ENCODE results near the gene CEPT1. TPM values are rescaled to one million over a fixed set of nuclear protein-coding genes. Genes with fewer than 3 reads are reported as not detected.

Gene CEPT1
- total RNA-seq, 4 donors from 2014 or later, result 30.3 to 37.8 (median 32.8) TPM

DNA sequence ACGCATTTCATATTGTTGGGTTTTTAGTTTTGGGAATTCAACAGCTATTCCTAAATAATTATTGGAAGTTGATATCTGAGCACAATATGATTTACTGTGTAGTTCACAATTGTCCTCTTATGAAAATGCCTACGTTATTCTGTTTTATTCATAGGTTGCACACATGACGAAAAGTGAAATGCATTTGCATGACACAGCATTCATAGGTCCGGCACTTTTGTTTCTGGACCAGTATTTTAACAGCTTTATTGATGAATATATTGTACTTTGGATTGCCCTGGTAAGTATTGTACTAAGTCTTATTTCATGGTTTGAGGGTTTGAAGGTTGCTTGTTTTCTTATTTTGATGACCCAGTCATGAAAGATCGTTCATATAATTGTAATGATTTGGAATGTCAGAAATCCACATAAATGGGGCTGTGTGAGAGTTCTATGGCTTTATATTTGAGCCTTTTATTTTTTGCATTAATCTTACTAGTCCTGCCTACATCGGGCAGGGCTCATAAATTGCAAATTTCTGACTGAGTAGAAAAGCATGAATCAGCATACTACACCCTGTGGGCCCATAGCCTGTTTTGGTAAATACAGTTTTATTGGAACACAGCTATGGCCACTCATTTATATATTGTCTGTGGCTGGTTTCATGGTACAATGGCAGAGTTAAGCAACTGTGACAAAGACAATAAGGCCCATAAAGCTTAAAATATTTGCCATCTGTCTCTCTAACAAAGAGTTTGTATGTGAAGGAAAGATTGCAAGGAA is 43.5 kb downstream of the CEPT1 start:
- no peaks in the 10 kb centered on the region for H3K9me3 ChIP-seq
- H3K27ac ChIP-seq, result no peak overlapping the region
- H3K4me3 ChIP-seq, result no peak overlapping the region
- peaks cover 0 to 73% (median 6%) of the 10 kb centered on the region in 3 donors for H3K36me3 ChIP-seq
- no peak for TF ChIP-seq EP300 (IDR thresholded peaks at IDR 0.05)
- TF ChIP-seq, protein P1, sequence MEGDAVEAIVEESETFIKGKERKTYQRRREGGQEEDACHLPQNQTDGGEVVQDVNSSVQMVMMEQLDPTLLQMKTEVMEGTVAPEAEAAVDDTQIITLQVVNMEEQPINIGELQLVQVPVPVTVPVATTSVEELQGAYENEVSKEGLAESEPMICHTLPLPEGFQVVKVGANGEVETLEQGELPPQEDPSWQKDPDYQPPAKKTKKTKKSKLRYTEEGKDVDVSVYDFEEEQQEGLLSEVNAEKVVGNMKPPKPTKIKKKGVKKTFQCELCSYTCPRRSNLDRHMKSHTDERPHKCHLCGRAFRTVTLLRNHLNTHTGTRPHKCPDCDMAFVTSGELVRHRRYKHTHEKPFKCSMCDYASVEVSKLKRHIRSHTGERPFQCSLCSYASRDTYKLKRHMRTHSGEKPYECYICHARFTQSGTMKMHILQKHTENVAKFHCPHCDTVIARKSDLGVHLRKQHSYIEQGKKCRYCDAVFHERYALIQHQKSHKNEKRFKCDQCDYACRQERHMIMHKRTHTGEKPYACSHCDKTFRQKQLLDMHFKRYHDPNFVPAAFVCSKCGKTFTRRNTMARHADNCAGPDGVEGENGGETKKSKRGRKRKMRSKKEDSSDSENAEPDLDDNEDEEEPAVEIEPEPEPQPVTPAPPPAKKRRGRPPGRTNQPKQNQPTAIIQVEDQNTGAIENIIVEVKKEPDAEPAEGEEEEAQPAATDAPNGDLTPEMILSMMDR (IDR thresholded peaks at IDR 0.05), result no peak
- TF ChIP-seq POLR2A (IDR thresholded peaks at IDR 0.05), result no peak
- 81 to 89% methylated on average over 6 of the region's 6 CpGs for WGBS, 2 donors
- DNase-seq (ENCODE audit: low spot score in 2 of 2), result no peak
- no peaks in the 10 kb centered on the region for H3K4me1 ChIP-seq
- H3K27me3 ChIP-seq, result no peaks in the 10 kb centered on the region

DNA sequence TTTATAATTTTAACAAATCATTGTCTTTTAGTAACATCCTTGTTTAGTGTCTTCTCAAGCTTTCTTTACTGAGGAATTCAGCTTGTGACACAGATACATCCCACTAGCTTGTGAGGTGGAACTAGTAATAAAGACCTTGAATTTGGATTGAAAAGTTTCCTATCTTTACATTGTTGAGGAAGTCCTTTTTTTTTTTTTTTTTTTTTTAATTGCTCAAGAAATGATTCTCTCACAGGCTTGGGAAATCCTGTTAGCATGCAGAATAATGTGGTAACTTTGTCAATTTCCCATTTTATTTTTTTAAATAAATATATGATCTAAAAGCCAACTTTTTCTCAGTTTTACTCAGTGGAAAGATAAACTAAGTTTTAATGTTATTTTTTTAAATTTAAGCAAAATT is 44.6 kb downstream of the CEPT1 start:
- H3K36me3 ChIP-seq, result peaks cover 0 to 76% (median 6%) of the 10 kb centered on the region in 3 donors
- H3K9me3 ChIP-seq, result no peaks in the 10 kb centered on the region
- DNase-seq (ENCODE audit: low spot score in 2 of 2), result no peak
- TF ChIP-seq, protein P1 (IDR thresholded peaks at IDR 0.05), result no peak
- no peak for TF ChIP-seq EP300 (IDR thresholded peaks at IDR 0.05)
- no peak overlapping the region for H3K27ac ChIP-seq
- no peaks in the 10 kb centered on the region for H3K4me1 ChIP-seq
- H3K4me3 ChIP-seq, result no peak overlapping the region
- H3K27me3 ChIP-seq, result no peaks in the 10 kb centered on the region

GRCh38 chr1:111190931-111191451 is 51.0 kb downstream of the CEPT1 start:
- H3K4me1 ChIP-seq, result peaks cover 0 to 49% (median 26%) of the 10 kb centered on the region in 4 donors
- H3K4me3 ChIP-seq, result no peak overlapping the region
- TF ChIP-seq, protein P1 (IDR thresholded peaks at IDR 0.05), result no peak
- peak in 1 of 2 donors; percentile 73 for TF ChIP-seq EP300 (IDR thresholded peaks at IDR 0.05)
- H3K27me3 ChIP-seq, result no peaks in the 10 kb centered on the region
- peak in 1 of 2 donors; percentile 41 for DNase-seq (ENCODE audit: low spot score in 2 of 2)
- peaks cover 0 to 37% (median 0%) of the 10 kb centered on the region in 3 donors for H3K36me3 ChIP-seq
- no peaks in the 10 kb centered on the region for H3K9me3 ChIP-seq
- WGBS, 2 donors, result 75 to 80% methylated on average over 2 of the region's 2 CpGs
- peak overlapping the region in 3 of 4 donors; percentile 34 to 71 (median 46) for H3K27ac ChIP-seq

DNA sequence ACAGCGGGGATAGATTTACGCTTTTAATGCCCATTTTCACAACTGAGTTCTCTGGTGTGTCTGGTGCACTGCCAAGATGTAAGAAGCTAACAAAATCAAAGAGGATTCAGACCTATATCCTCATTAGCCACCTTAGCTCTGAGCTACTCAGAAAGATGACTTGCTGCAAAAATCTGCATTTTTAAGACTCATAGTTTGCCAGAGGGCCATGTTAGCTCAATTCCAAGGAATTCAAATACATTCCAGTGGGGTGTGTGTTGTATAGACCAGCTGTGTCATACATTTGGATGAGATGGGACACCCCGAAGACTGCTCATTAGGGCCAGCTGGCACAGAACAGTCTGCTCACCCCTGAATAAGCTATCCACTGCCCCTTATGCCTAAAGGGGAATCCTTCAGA is 51.5 kb downstream of the CEPT1 start:
- Histone ChIP-seq H3K4me3 (no peak overlapping the region), H3K4me1 (peaks cover 0 to 49% (median 26%) of the 10 kb centered on the region in 4 donors), H3K9me3 (no peaks in the 10 kb centered on the region), H3K27me3 (no peaks in the 10 kb centered on the region), H3K36me3 (peaks cover 0 to 32% (median 0%) of the 10 kb centered on the region in 3 donors), H3K27ac (peak overlapping the region in 3 of 4 donors; percentile 34 to 71 (median 46))
- DNase-seq (ENCODE audit: low spot score in 2 of 2), result no peak
- WGBS, 2 donors, result 59 to 64% methylated on average over 3 of the region's 3 CpGs
- TF ChIP-seq EP300 (IDR thresholded peaks at IDR 0.05) (no peak), POLR2A (IDR thresholded peaks at IDR 0.05) (no peak)
- TF ChIP-seq, protein P1 (IDR thresholded peaks at IDR 0.05), result no peak

- H3K36me3 ChIP-seq, result peaks cover 0 to 26% (median 0%) of the 10 kb centered on the region in 3 donors
- WGBS, 2 donors, result 90 to 94% methylated on average over 5 of the region's 5 CpGs
- peak overlapping the region in 3 of 4 donors; percentile 46 to 71 (median 66) for H3K27ac ChIP-seq
These were observed 52.1 kb downstream of the CEPT1 start for GRCh38 chr1:111192074-111192473.

More at GRCh38 chr1:111192074-111192473, 52.1 kb downstream of the CEPT1 start:
- TF ChIP-seq EP300 (IDR thresholded peaks at IDR 0.05), result no peak
- no peak for TF ChIP-seq POLR2A (IDR thresholded peaks at IDR 0.05)
- TF ChIP-seq, protein P1 (IDR thresholded peaks at IDR 0.05), result no peak
- no peaks in the 10 kb centered on the region for H3K27me3 ChIP-seq
- no peak for DNase-seq (ENCODE audit: low spot score in 2 of 2)
- peaks cover 0 to 49% (median 26%) of the 10 kb centered on the region in 4 donors for H3K4me1 ChIP-seq
- no peaks in the 10 kb centered on the region for H3K9me3 ChIP-seq
- H3K4me3 ChIP-seq, result no peak overlapping the region

Measured in tibial nerve (tissue), 4 donors.